Embryonic facial prominence (tissue), 1 donor: ENCODE results near the gene SCN11A.

ENCODE experiments used
- DNase-seq: peaks from one replicate; pipeline ENCODE4 v3.0.0-alpha.2; 2016; ENCODE audit errors: extremely low spot score

SCN11A gene

GRCh38 chr3:39051649-39052561 lies at the start of gene SCN11A, which contains the start of gene WDR48:
SCN11A (minus strand) TSS chr3:39051944; CDS start chr3:38950362, 101,582 bp downstream.
WDR48 (plus strand) TSS chr3:39052016; CDS start chr3:39052026, 10 bp downstream.
- DNase-seq = peak; percentile 90

GRCh38 chr3:39101022-39101689 lies 49.4 kb upstream of the SCN11A start:
- DNase-seq = no peak

DNA sequence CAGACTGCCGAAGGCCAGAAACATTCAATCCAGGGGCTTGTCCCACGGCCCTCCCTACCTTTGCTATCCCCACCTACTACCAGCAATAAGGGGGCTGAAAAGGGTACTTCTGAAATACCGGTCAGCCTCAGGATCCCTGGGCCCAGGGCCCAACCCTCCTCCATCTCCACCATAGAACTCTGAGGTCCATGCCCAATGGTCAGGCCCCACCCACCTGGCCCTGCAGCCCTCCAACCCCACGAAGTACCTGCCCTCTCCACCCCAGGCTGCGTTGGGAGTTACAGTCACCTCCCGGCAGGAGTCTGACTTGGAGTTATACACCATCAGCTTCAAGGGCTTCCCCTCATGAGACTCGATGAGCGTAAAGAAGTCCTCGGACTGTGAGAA lies 48.7 kb upstream of the SCN11A start:
- DNase-seq = no peak

DNA sequence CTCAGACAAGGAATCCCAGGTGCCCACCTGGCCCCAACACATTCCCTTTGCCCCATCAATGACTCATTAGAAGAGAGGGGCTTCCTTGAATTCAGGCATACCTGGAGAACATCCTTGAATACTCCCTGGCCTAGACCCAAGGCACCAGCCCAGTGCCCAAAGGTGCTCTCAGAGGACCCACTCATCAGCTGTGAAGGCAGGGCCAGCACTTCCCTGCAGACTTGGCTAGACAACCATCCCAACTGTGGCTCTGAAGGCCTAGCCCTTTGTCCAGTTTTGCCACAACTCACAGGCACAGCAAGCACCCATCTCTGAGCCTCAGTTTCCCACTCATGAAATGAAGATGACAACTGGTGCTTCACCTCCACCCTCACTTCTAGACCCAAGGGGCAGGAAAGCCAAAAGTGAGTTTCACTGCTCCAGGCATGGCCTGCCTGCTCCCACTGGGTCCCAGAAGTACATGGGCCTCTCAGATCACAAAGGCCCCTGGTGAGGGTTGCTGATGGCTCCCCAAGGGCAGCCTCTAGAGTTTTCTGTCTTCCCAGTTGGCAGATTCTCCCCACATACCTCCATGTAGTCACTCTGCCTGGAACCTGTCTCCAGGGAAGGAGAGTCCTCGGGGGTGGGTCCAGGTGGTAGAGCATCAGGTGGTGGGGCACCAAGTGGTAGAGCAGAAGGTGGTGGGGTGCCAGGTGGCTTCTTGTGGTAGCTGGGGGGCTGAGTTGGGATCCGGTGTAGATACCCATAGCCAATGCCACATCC lies 48.2 kb upstream of the SCN11A start:
- DNase-seq = no peak

- no peak for DNase-seq
Observed at GRCh38 chr3:39099242-39099641, 47.5 kb upstream of the SCN11A start.

DNA sequence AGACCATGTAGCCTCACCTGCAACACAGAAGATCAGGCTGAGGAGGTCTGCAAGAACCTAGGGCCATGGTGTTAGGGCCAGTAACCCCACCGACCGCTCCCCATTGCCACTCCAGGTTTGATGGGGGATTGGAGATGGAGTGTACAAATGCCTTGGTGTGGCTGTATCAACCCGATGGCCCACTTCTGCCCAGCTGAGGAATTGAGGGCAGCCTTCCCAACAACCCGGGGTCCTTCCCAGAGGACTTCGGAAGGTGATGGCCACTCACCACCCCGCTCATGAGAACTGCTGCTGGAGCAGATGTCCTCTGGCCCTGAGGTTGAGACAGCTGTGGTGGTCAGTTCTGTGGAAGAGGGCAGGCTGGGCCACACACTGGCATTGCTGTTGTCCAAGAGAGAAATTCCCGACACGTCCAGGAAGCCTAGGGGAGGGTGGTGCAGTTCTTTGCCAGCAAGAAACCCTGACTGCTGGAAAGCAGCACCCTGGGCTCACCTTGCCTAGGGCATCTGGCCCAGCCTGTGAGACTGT lies 46.8 kb upstream of the SCN11A start:
- no peak for DNase-seq

- no peak for DNase-seq
Observed at GRCh38 chr3:39097716-39098472, 46.1 kb upstream of the SCN11A start.

GRCh38 chr3:39096775-39097174 lies 45.0 kb upstream of the SCN11A start:
- DNase-seq = no peak

GRCh38 chr3:39095778-39096177 lies 44.0 kb upstream of the SCN11A start:
- DNase-seq = no peak

DNA sequence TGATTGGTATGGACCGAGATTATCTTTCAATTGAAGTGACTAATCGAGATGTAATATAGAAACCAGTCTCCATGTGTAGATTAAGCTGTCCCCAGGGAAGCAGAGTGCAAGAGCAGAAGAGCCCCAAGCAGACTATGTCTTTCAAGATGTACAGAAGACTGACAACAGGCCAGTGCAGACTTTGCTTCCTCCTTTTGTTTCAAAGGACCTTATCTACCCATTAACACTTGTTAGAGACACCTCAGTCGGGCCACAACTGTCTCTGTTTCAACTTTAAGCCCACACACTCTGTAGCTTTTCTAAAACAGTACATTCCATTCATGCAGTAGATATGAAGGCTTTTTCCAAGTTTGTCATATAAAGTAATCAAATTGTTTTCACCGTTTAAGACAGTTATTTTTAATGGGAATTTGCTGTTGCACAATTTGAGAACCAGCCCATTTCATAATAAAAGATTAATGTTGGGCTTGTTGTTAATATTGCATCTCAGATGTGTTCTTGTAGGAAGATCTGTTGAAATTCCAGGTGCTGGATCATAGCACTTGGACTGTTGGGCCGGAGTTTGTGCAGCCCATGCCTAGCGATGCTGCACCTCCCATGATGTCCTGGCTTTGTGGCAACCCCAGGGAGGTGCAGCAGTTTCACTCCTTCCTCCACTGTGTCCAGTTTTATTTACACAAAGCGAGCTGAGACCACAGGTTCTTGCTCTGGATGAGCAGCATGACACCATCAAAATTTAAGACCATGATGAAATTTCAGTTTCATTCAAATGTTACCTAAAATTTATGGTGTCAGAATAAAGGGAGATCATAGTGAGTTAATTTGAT lies 43.3 kb upstream of the SCN11A start:
- DNase-seq = no peak

DNA sequence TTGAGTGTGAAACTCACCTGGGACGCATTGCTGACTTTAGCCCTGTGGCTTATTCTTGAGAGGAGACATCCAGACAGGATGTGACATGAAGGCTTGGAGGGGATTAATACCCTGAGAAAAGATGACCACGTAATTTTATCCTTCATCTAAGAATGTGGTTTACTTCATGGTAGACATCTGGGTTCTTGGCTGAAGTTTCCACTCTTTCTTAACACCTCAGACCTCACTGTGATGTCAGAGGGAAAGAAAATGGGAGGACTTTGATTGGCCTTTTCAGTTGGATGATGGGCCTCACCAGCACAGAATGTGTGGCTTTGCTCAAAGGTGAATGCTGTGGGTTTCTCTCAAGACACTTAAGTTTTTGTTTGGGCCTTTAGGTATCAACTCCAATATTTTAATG lies 39.2 kb upstream of the SCN11A start:
- DNase-seq = no peak

DNA sequence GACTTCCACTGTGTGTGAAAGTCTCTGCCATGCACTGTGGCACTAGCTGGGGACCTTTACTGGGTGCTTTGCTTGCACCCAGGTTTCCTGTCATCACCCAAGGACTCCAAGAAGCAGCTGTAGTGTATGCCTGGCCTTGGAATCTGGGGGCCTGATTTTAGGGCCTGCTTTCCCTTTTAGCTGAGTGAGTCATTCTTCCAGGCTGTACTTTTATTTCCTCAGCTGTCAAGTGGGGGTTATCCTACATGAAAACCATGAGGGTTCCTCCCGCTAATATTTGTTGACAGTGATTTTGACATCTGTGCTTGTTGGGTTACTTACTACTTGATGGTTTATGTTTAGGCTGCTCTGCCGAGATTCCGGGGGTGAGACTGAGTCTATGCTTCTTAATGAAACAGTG lies 37.1 kb upstream of the SCN11A start:
- DNase-seq = no peak

DNA sequence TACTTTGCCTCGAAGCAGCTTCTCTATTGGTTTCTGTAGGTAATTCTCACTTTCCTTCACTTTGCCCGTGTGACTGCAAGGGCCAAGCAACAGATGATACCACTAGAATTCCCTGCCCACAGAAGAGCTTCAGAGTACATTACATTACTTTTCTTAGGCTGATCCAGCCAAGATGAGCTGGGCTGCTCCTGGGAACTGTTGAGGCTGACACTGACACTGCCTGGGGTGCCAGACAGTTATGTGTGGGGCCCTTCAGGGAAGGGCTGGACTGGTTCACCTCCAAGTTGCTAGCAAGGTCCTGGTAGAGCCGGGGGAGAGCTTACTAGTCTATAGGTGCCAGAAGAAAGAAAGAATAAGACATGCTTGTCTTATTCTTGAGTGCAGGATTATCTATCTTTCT lies 36.7 kb upstream of the SCN11A start:
- DNase-seq = no peak

DNA sequence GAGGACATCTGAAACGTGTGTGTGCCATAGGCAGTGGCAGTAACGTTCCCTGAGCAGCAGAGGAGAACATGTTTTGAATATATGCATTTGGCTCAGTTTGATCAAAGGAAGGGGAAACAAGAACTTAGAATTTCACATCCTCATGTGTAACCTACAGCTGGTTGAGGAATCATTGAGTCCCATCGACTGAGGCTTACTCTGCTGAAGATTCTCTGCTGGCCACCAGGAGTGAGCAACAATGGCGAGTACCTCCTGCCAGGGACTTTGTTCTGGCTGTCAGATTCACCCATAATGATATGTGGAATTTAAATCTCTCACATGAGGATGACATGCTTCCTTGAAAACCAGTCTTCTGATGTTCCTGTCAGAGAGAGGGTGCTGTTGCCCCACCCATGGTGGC lies 34.4 kb upstream of the SCN11A start:
- no peak for DNase-seq

GRCh38 chr3:39082666-39083313 lies 31.0 kb upstream of the SCN11A start:
- DNase-seq = no peak

DNA sequence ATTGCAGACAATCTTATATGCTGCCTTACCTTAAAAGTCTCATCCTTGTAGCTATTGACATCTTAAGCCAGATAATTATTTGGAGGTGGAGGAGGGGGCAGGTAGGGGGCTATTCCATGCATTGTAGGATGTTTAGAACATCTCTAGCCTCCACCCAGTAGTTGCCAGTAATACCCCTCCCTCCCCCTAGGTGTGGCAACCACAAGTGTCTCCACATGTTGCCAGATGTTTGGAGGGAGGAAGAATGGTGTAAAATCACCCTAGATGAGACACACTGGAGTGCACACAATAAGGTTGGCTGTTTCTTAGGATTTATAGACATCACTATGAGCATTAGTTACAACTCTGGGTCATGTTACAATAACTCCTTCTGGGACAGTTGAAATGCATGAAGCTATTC lies 28.3 kb upstream of the SCN11A start:
- DNase-seq = no peak

GRCh38 chr3:39079530-39079929 lies 27.8 kb upstream of the SCN11A start:
- no peak for DNase-seq

GRCh38 chr3:39075910-39076309 lies 24.2 kb upstream of the SCN11A start:
- DNase-seq = no peak

DNA sequence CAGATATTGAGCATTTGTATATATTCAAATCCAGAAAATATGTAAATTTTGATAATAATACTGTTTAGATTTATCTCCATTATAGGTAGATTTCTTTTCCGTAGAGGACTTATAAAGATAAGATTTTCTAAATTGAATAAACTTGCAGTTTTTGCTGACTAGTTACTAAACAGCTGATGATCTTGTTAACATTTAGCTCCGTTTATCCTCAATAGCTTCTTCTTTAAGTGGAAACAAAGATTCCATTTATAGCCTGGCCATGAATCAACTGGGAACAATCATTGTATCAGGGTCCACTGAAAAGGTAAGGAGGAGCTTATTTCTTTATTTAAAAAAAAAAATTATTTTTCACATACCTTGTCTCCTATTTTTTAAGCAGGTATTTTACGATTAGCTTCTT lies 16.8 kb upstream of the SCN11A start:
- no peak for DNase-seq

GRCh38 chr3:39067286-39067685 lies 15.5 kb upstream of the SCN11A start:
- no peak for DNase-seq
